K562 (cell line): ENCODE data around the gene PIP4K2A. TPM values are rescaled to one million over a fixed set of nuclear protein-coding genes. Genes with fewer than 3 reads are reported as not detected.

Experiments used
- ARID1B ChIP-seq: fragments of 450-650 bp; IDR thresholded peaks from 2 replicates; pipeline ENCODE4 v1.6.1; 2016; ENCODE audit warnings: antibody characterized with exemption, mild to moderate bottlenecking, inconsistent platforms
- ATF7 ChIP-seq: fragments of 450-650 bp; IDR thresholded peaks from 2 replicates; pipeline ENCODE4 v1.7.1; 2014; ENCODE audit warnings: mild to moderate bottlenecking, moderate library complexity
- BACH1 ChIP-seq: fragments of 200-800 bp; sonication (Bioruptor generic); IDR thresholded peaks from 2 replicates; pipeline ENCODE4 v1.6.1; 2016; ENCODE audit warnings: missing genetic modification characterization, missing compliant biosample characterization
- CC2D1A ChIP-seq: fragments of 450-650 bp; IDR thresholded peaks from 2 replicates; pipeline ENCODE4 v1.6.1; 2017; ENCODE audit warnings: mild to moderate bottlenecking
- CEBPB ChIP-seq: fragments of 450-650 bp; IDR thresholded peaks from 2 replicates; pipeline ENCODE4 v1.6.1; 2016; ENCODE audit warnings: missing genetic modification characterization, missing compliant biosample characterization
- CHD2 ChIP-seq: IDR thresholded peaks from 2 replicates; pipeline ENCODE4 v1.6.1; 2011; ENCODE audit warnings: low read depth, low read length
- CHD4 ChIP-seq: fragments of 200-600 bp; sonication (generic); IDR thresholded peaks from 3 replicates; pipeline ENCODE4 v1.6.1; 2012; ENCODE audit warnings: low read depth, mild to moderate bottlenecking, mixed read lengths, low read length, inconsistent platforms; ENCODE audit not compliant: insufficient read depth, insufficient replicate concordance, poor library complexity, severe bottlenecking
- FOXJ2 ChIP-seq: fragments of 200-800 bp; sonication (Bioruptor generic); IDR thresholded peaks from 2 replicates; pipeline ENCODE4 v1.6.1; 2016; ENCODE audit warnings: missing genetic modification characterization, missing compliant biosample characterization
- GTF2A2 ChIP-seq: IDR thresholded peaks from 2 replicates; pipeline ENCODE4 v1.6.1; 2016; ENCODE audit warnings: mild to moderate bottlenecking, missing genetic modification characterization, missing compliant biosample characterization
- HMG20A ChIP-seq: fragments of 450-650 bp; formaldehyde crosslinking; conservative IDR thresholded peaks from 2 replicates; pipeline ENCODE4 v1.4.0; 2020; ENCODE audit warnings: mild to moderate bottlenecking, mixed read lengths
- KAT2B ChIP-seq: IDR thresholded peaks from one replicate; pipeline ENCODE4 v1.6.1; 2012; ENCODE audit warnings: low read depth, mild to moderate bottlenecking, control low read depth, inconsistent platforms, low read length, moderate library complexity
- MAFF ChIP-seq: IDR thresholded peaks from 2 replicates; pipeline ENCODE4 v1.6.1; 2012; ENCODE audit warnings: low read length, improper control_type of control experiment
- MCM7 ChIP-seq, 2 experiments: fragments of 450-650 bp; IDR thresholded peaks; 2 replicates each; pipeline ENCODE4 v1.6.1; 2016 to 2018
- MEF2D ChIP-seq: conservative IDR thresholded peaks from 2 replicates; pipeline ENCODE4 v1.6.1; 2016; ENCODE audit warnings: low read depth, missing genetic modification characterization, missing compliant biosample characterization
- NR3C1 ChIP-seq: sonication (generic); formaldehyde crosslinking; IDR thresholded peaks from 2 replicates; pipeline ENCODE4 v1.8.1; 2022; ENCODE audit warnings: missing genetic modification reagents
- TRIM24 ChIP-seq, 2 experiments: fragments of 450-650 bp; IDR thresholded peaks; 2 replicates each; pipeline ENCODE4 v1.6.1; 2016
- polyA plus RNA-seq, 8 experiments: library from polyadenylated mRNA; depleted of rRNA in 4 of 8; stranded (reverse) in 5 of 8; unstranded in 3 of 8; fragments of >200 nt; fragmentation: Nextera tagmentation in 2 of 8; fragmentation: Illumina TruSeq in 1 of 8; extraction: Ambion mirVana in 2 of 8; extraction: Trizol in 1 of 8; gene quantifications; 2 replicates each; pipeline versions ENCODE4 v1.2.1 to v1.2.3, GENCODE V29; 2011 to 2014; ENCODE audit warnings: inconsistent platforms in 1 of 8, missing spikeins in 1 of 8
- total RNA-seq, 7 experiments: library from RNA; depleted of rRNA in 6 of 7; stranded (reverse); fragments of >200 nt in 6 of 7; fragmentation: Illumina TruSeq in 2 of 7; extraction: Trizol in 2 of 7; gene quantifications; 2 replicates each; pipeline versions ENCODE4 v1.2.1 to v1.2.3, GENCODE V29; 2011 to 2021; ENCODE audit warnings: low replicate concordance in 1 of 7
- TF ChIP-seq, protein P1 (sequence below): sonication (generic); formaldehyde crosslinking; IDR thresholded peaks from 2 replicates; pipeline ENCODE4 v1.8.0; 2022; ENCODE audit warnings: mild to moderate bottlenecking, missing genetic modification reagents, borderline replicate concordance
- TF ChIP-seq, protein P2 (sequence below): sonication (generic); formaldehyde crosslinking; IDR thresholded peaks from 2 replicates; pipeline ENCODE4 v1.8.1; 2023; ENCODE audit warnings: mild to moderate bottlenecking, missing genetic modification reagents
- TF ChIP-seq, protein P3 (sequence below): fragments of 150-350 bp; conservative IDR thresholded peaks from 2 replicates; pipeline ENCODE4 v1.6.1; 2014; ENCODE audit warnings: low read length
- TF ChIP-seq, protein P4 (sequence below): IDR thresholded peaks from 2 replicates; pipeline ENCODE4 v1.6.1; 2011; ENCODE audit not compliant: insufficient read length; ENCODE audit errors: extremely low read depth

The PIP4K2A gene
- total and polyA plus RNA-seq, 9 of the 15 experiments (the other 6 are each of a cell fraction or from before 2014, with no cell fraction given): 35.6 to 117 (median 71.9) TPM

DNA sequence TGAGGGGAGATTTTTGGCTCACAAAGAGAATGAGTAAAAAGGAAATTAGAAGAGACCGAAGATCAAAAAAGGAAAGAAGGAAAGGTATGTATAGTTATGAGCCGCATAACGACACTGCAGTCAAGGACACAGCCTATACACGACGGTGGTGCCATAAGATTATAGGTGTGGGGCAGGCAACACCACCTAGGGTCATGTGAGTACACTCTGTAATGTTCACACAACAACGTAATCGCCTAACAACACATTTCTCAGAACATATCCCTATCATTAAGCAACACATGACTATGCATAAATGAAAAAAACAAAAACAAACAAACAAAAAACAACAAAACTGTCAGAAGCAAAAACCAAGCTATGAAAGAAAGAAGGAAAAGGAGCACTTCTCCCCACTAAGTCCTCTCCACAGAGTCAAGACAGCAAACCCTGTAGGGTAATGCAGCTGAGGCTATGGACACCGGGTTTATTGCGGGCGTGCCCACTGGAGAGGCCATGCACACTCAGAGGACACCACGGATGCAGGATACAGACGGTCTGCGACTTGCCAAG lies 45.1 kb downstream of the PIP4K2A start (continued):
- TF ChIP-seq, protein P1, sequence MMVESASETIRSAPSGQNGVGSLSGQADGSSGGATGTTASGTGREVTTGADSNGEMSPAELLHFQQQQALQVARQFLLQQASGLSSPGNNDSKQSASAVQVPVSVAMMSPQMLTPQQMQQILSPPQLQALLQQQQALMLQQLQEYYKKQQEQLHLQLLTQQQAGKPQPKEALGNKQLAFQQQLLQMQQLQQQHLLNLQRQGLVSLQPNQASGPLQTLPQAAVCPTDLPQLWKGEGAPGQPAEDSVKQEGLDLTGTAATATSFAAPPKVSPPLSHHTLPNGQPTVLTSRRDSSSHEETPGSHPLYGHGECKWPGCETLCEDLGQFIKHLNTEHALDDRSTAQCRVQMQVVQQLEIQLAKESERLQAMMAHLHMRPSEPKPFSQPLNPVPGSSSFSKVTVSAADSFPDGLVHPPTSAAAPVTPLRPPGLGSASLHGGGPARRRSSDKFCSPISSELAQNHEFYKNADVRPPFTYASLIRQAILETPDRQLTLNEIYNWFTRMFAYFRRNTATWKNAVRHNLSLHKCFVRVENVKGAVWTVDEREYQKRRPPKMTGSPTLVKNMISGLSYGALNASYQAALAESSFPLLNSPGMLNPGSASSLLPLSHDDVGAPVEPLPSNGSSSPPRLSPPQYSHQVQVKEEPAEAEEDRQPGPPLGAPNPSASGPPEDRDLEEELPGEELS (CRISPR knock-in tag): no peak
- TF ChIP-seq MAFF (peak; percentile 49), FOXJ2 (tag) (no peak), CHD4 (no peak), HMG20A (CRISPR knock-in tag) (no peak), MCM7 (IDR thresholded peaks at IDR 0.05) (no peak), CHD2 (no peak), CC2D1A (no peak), ARID1B (peak; percentile 90), NR3C1 (CRISPR knock-in tag) (no peak), KAT2B (no peak), TRIM24 (IDR thresholded peaks at IDR 0.05) (peak; percentile 66 to 76), CEBPB (tag) (peak; percentile 86), MEF2D (tag) (0 out of 2 replicates have a peak, but pooled peaks have one; percentile 35), BACH1 (tag) (no peak; the same call in 1 of the 2 replicates), ATF7 (peak; percentile 10; the same call in 1 of the 2 replicates), GTF2A2 (tag) (no peak)
- TF ChIP-seq, protein P2, sequence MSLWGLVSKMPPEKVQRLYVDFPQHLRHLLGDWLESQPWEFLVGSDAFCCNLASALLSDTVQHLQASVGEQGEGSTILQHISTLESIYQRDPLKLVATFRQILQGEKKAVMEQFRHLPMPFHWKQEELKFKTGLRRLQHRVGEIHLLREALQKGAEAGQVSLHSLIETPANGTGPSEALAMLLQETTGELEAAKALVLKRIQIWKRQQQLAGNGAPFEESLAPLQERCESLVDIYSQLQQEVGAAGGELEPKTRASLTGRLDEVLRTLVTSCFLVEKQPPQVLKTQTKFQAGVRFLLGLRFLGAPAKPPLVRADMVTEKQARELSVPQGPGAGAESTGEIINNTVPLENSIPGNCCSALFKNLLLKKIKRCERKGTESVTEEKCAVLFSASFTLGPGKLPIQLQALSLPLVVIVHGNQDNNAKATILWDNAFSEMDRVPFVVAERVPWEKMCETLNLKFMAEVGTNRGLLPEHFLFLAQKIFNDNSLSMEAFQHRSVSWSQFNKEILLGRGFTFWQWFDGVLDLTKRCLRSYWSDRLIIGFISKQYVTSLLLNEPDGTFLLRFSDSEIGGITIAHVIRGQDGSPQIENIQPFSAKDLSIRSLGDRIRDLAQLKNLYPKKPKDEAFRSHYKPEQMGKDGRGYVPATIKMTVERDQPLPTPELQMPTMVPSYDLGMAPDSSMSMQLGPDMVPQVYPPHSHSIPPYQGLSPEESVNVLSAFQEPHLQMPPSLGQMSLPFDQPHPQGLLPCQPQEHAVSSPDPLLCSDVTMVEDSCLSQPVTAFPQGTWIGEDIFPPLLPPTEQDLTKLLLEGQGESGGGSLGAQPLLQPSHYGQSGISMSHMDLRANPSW (CRISPR knock-in tag): no peak
- TF ChIP-seq, protein P3, sequence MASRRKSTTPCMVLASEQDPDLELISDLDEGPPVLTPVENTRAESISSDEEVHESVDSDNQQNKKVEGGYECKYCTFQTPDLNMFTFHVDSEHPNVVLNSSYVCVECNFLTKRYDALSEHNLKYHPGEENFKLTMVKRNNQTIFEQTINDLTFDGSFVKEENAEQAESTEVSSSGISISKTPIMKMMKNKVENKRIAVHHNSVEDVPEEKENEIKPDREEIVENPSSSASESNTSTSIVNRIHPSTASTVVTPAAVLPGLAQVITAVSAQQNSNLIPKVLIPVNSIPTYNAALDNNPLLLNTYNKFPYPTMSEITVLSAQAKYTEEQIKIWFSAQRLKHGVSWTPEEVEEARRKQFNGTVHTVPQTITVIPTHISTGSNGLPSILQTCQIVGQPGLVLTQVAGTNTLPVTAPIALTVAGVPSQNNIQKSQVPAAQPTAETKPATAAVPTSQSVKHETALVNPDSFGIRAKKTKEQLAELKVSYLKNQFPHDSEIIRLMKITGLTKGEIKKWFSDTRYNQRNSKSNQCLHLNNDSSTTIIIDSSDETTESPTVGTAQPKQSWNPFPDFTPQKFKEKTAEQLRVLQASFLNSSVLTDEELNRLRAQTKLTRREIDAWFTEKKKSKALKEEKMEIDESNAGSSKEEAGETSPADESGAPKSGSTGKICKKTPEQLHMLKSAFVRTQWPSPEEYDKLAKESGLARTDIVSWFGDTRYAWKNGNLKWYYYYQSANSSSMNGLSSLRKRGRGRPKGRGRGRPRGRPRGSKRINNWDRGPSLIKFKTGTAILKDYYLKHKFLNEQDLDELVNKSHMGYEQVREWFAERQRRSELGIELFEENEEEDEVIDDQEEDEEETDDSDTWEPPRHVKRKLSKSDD: no peak
- TF ChIP-seq, protein P4, sequence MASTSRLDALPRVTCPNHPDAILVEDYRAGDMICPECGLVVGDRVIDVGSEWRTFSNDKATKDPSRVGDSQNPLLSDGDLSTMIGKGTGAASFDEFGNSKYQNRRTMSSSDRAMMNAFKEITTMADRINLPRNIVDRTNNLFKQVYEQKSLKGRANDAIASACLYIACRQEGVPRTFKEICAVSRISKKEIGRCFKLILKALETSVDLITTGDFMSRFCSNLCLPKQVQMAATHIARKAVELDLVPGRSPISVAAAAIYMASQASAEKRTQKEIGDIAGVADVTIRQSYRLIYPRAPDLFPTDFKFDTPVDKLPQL: no peak
